SIG-M5 treated with dmso at 0.1 percent for 504 hours (cell line): ENCODE data around the gene ATAD3B.

Experiments
- DNase-seq: peaks from one replicate; lab custom pipeline; 2025; ENCODE audit not compliant: unreplicated experiment; lab: John Stamatoyannopoulos, UW

Gene ATAD3B

DNA sequence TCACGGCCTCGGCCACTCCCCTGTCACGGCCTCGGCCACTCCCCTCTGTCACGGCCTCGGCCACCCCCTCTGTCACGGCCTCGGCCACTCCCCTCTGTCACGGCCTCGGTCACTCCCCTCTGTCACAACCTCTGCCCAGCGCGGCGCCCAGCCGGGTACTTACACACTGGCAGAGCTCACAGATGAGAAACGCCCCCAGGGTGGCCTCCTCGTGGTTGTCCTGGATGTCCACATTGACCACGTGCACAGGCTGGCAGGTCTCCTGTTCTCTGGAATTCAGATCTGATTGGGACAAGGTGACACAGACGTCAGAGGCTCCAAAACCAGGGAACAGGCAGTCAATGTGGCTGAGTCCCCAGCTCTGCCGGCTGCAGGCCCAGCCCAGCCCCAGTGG, 72.1 kb downstream of the ATAD3B start:
- DNase-seq: no peak

DNA sequence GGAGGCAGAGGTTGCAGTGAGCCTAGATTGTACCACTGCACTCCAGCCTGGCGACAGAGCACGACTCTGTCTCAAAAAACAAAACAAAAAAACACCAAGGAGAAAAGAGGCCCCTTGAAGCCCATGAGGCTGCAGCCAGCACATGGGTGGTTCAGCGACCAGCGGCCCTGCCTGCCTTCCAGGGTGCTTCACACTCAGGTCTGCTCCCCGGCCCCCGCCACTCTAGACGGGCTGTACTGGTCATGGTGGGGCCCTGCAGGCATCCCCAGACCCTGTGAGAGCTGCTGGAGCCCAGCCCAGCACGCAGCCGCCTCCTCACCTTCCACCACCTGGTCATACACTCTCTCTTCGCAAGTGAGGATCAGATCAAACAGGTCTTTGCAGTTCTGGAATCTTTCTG, 73.0 kb downstream of the ATAD3B start:
- DNase-seq: no peak
